ENCODE measurements around the gene MPP2. TPM values are rescaled to one million over a fixed set of nuclear protein-coding genes. Genes with fewer than 3 reads are reported as not detected.
A peak's percentile ranks its signal among the peaks of the same experiment; 100 is the strongest.

Gene MPP2
- total and polyA plus RNA-seq, 2 of the 13 experiments (the other 11 are each of a cell fraction or from before 2014, with no cell fraction given): 0.20 to 1.7 TPM

DNA sequence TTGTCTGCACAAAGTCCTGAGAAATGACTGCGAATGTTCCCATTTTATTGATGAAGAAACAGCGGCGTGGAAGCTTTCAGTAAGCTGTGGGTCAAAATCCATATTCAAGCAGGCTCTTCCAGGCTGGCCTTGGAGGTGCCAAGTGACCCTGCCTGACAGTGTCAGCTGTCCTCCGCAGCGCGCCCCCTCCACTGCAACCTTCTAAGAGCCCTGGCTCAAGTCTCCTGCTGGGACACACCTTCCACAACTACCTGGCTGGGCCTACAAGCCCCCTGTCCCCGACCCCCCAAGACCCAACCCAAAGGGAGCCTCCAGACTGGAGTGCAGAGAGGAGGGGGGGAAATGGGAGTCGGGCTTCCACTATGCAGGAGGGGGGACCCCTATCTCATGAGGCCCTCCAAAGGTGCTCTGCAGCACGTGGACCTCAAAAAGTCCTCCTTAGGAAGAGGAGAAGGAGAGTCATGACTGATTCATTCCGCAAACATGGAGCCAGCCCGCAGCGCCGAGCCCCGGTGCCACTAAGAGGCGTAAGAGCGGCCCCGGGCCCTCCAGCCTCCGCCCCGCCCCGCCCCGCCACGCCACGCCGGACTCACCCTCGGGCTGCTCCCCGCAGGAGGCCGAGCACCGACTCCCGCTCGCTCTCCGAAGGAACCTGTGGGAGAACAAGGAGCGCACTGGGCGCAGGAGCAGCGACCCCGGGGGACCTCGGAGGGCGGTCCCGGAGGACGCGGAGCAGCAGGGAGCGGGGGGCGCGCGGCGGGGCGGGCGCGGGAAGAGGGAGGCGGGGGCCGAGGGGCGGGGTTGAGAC, 75.0 kb downstream of the MPP2 start (continued):
- TF ChIP-seq USF2 (IDR thresholded peaks at IDR 0.05; ENCODE audit: low read depth, low read length) (0 out of 2 replicates have a peak, but pooled peaks have one; percentile 3), USF2 (CRISPR knock-in tag; IDR thresholded peaks at IDR 0.05; ENCODE audit: borderline replicate concordance) (no peak), DMAP1 (CRISPR knock-in tag; IDR thresholded peaks at IDR 0.05) (no peak; the same call in 1 of the 2 replicates), HMGXB4 (CRISPR knock-in tag; IDR thresholded peaks at IDR 0.05; ENCODE audit: borderline replicate concordance in 1 of 2, low read depth in 1 of 2) (peak in 1 of 2 experiments; percentile 49; a peak in 1 of 4 replicates), ATAD3A (CRISPR knock-in tag; IDR thresholded peaks at IDR 0.05) (no peak), ZNF605 (CRISPR knock-in tag; IDR thresholded peaks at IDR 0.05) (peak; percentile 23; the same call in 1 of the 2 replicates), GATAD2A (CRISPR knock-in tag; IDR thresholded peaks at IDR 0.05) (0 out of 2 replicates have a peak, but pooled peaks have one; percentile 17), ZNF776 (CRISPR knock-in tag; IDR thresholded peaks at IDR 0.05) (no peak), ZMYM3 (CRISPR knock-in tag; IDR thresholded peaks at IDR 0.05) (0 out of 2 replicates have a peak, but pooled peaks have one; percentile 35), ZNF629 (CRISPR knock-in tag; conservative IDR thresholded peaks at IDR 0.05) (peak; percentile 63), PITX1 (CRISPR knock-in tag; IDR thresholded peaks at IDR 0.05) (no peak), ZBTB43 (CRISPR knock-in tag; conservative IDR thresholded peaks at IDR 0.05) (no peak), JUNB (CRISPR knock-in tag; IDR thresholded peaks at IDR 0.05; ENCODE audit: borderline replicate concordance) (no peak)

Data from HepG2 (cell line).